GM19099 (cell line): Measurements from ENCODE around the gene SPEG.

ENCODE experiments used
- POLR2A ChIP-seq: IDR thresholded peaks from 3 replicates; pipeline ENCODE4 v1.6.1; 2011; ENCODE audit warnings: low read depth; ENCODE audit not compliant: insufficient read length; ENCODE audit errors: extremely low read depth

The SPEG gene

GRCh38 chr2:219416938-219417337 is 17.7 kb upstream of the SPEG start:
- TF ChIP-seq POLR2A, result no peak

- no peak for TF ChIP-seq POLR2A
Measured at GRCh38 chr2:219417374-219417773, 17.3 kb upstream of the SPEG start.

GRCh38 chr2:219418155-219419011 is 16.3 kb upstream of the SPEG start, which contains the start of gene DES:
DES (plus strand) TSS chr2:219418377; CDS start chr2:219418463, 86 bp downstream.
- no peak for TF ChIP-seq POLR2A

GRCh38 chr2:219419012-219419324 is 15.7 kb upstream of the SPEG start:
- TF ChIP-seq POLR2A, result no peak

- TF ChIP-seq POLR2A, result no peak
Measured at GRCh38 chr2:219419331-219420197, 15.1 kb upstream of the SPEG start.

- TF ChIP-seq POLR2A, result no peak
Measured at GRCh38 chr2:219420687-219421086, 14.0 kb upstream of the SPEG start.

GRCh38 chr2:219421323-219421722 is 13.3 kb upstream of the SPEG start:
- TF ChIP-seq POLR2A, result no peak

- TF ChIP-seq POLR2A, result no peak
Measured at GRCh38 chr2:219422952-219423534, 11.6 kb upstream of the SPEG start.

- no peak for TF ChIP-seq POLR2A
Measured at GRCh38 chr2:219423652-219424377, 10.8 kb upstream of the SPEG start.

- TF ChIP-seq POLR2A, result no peak
Measured at GRCh38 chr2:219425238-219426067, 9.2 kb upstream of the SPEG start.

- no peak for TF ChIP-seq POLR2A
Measured at GRCh38 chr2:219426068-219426443, 8.6 kb upstream of the SPEG start.

- TF ChIP-seq POLR2A, result no peak
Measured at GRCh38 chr2:219426534-219427136, 8.0 kb upstream of the SPEG start.

GRCh38 chr2:219428469-219428868 is 6.2 kb upstream of the SPEG start:
- TF ChIP-seq POLR2A, result no peak
